BE2C (cell line): ENCODE measurements around the gene CHMP6.
"Not testable (repeated sequence)": the region's sequence is repeated elsewhere in the genome, so short reads cannot be mapped to it uniquely, and the experiment has no call there.

Source experiments
- DNase-seq: peaks from one replicate; pipeline ENCODE4 v3.0.0-alpha.2; 2020
- H3K27me3 ChIP-seq: fragments of 250-450 bp; sonication (Bioruptor Pico); 2 replicates; pipeline ENCODE4 v1.5.1; 2020; ENCODE audit warnings: mild to moderate bottlenecking
- H3K36me3 ChIP-seq: fragments of 250-450 bp; sonication (Bioruptor Pico); 2 replicates; pipeline ENCODE4 v1.5.1; 2020; ENCODE audit warnings: mild to moderate bottlenecking
- H3K4me1 ChIP-seq: fragments of 250-450 bp; sonication (Bioruptor Pico); 2 replicates; pipeline ENCODE4 v1.5.1; 2020
- H3K4me3 ChIP-seq: 2 replicates; pipeline ENCODE4 v1.5.1; 2011; ENCODE audit warnings: low read depth, low read length
- H3K9me3 ChIP-seq: fragments of 250-450 bp; sonication (Bioruptor Pico); 2 replicates; pipeline ENCODE4 v1.5.1; 2020
- TF ChIP-seq, protein P1 (sequence below): IDR thresholded peaks from 2 replicates; pipeline ENCODE4 v1.5.1; 2012; ENCODE audit warnings: mild to moderate bottlenecking, low read depth, low read length

CHMP6 gene

DNA sequence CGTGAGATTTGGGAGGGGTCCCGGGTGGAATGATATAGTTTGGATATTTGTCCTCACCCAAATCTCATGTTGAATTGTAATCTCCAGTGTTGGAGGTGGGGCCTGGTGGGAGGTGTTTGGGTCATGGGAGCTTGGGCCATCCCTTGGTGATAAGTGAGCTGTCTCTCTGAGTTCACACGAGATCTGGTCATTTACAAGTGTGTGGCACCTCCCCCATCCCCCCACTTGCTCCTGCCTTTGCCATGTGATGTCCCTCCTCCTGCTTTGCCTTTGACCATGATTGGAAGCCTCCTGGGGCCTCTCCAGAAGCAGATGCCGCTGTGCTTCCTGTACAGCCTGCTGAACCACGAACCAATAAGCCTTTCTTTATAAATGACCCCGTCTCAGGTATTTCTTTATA lies 22.0 kb downstream of the CHMP6 start:
- Histone ChIP-seq H3K36me3 (no peaks in the 10 kb centered on the region), H3K4me3 (no peak overlapping the region), H3K27me3 (peaks cover 3% of the 10 kb centered on the region), H3K4me1 (no peaks in the 10 kb centered on the region), H3K9me3 (no peaks in the 10 kb centered on the region)
- DNase-seq = no peak
- TF ChIP-seq, protein P1, sequence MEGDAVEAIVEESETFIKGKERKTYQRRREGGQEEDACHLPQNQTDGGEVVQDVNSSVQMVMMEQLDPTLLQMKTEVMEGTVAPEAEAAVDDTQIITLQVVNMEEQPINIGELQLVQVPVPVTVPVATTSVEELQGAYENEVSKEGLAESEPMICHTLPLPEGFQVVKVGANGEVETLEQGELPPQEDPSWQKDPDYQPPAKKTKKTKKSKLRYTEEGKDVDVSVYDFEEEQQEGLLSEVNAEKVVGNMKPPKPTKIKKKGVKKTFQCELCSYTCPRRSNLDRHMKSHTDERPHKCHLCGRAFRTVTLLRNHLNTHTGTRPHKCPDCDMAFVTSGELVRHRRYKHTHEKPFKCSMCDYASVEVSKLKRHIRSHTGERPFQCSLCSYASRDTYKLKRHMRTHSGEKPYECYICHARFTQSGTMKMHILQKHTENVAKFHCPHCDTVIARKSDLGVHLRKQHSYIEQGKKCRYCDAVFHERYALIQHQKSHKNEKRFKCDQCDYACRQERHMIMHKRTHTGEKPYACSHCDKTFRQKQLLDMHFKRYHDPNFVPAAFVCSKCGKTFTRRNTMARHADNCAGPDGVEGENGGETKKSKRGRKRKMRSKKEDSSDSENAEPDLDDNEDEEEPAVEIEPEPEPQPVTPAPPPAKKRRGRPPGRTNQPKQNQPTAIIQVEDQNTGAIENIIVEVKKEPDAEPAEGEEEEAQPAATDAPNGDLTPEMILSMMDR = no peak

DNA sequence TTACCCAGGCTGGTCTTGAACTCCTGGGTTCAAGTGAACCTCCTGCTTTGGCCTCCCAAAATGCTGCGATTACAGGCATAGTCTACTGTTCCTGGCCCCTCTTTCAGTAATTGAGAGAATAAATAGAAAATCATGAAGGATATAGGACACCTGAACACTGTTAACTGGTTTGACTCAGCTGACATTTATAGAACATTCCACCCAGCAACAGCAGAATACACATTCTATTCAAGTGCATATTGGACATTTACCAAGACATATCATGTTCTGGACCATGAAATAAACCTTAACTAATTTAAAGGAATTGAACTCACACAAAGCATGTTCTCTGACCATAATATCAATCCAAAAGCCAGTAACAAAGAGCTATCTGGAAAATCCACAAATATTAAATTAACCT lies 23.5 kb downstream of the CHMP6 start:
- H3K27me3 ChIP-seq = no peaks in the 10 kb centered on the region
- H3K9me3 ChIP-seq = no peaks in the 10 kb centered on the region
- H3K36me3 ChIP-seq = no peaks in the 10 kb centered on the region
- DNase-seq = no peak
- H3K4me3 ChIP-seq = no peak overlapping the region
- TF ChIP-seq, protein P1 = no peak
- no peaks in the 10 kb centered on the region for H3K4me1 ChIP-seq

DNA sequence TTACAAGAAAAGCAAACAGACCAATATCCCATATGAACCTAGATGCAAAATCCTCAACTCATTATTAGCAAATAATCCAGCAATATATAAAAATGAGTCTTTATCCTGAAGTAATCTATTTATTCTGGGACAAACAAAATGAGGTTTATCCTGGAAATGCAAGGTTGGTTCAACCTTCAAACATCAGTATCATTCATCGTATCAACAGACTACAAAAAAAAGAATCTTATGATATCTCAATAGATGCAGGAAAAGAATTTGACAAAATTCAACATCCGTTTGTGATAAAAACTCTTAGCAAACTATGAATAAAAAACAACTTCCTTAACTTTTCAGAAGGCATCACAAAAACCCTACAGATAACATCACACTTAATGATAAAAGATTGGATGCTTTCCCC lies 24.9 kb downstream of the CHMP6 start:
- Histone ChIP-seq H3K27me3 (no peaks in the 10 kb centered on the region), H3K9me3 (no peaks in the 10 kb centered on the region), H3K4me1 (no peaks in the 10 kb centered on the region), H3K36me3 (no peaks in the 10 kb centered on the region), H3K4me3 (no peak overlapping the region)
- no peak for DNase-seq
- TF ChIP-seq, protein P1 = no peak

DNA sequence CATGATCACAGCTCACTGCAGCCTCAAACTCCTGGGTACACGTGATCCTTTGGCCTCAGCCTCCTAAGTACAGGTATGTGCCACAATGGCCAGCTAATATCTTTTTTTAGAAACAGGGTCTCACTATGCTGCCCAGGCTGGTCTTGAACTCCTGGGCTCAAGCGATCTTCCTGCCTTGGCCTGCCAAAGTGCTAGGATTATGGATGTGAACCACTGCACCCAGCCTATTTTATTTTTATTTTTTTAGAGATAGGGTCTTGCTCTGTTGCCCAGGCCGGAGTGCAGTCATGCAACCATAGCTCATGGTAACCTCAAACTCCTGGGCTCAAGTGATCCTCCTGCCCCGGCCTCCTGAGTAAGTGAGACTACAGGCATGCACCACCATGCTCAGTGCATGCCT lies 25.7 kb downstream of the CHMP6 start:
- H3K4me1 ChIP-seq, H3K9me3 ChIP-seq, H3K27me3 ChIP-seq, H3K4me3 ChIP-seq, H3K36me3 ChIP-seq, DNase-seq: not testable (repeated sequence)

DNA sequence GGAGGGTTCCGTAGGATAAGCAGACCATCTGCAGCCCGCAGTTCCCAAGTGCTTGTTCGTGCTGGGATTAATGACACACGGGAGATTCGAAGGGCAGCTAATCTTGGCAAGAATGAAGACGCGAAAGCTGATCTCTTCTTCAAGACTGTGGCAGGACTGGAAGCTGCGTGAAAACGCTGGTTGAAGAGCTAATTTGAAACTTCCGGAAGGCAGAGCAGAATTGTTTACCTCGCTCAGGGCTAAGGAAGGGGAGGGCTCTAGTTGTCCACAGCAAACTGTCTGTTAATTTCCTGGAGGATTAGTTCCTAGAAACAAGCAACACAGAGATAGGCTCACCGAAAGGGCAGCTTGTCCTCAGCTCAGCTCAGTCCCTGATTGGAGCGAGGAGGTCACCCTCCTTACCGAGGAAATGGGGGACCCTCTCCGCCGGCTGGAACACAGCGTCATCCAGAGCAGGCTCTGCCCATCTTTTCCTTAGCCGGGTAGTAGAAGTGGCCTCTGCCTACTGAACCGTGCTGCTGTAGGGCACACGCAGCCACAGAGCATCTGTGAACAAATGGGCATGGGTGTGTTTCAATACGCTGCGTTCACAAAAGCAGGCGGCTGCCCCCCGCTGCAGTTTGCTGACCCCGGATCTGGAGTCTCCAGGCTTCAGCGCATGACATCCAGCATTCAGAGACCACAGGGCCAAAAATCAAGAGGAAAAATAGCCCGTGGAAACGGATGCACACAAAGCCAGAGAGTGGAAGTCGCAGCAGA lies 26.6 kb downstream of the CHMP6 start:
- no peaks in the 10 kb centered on the region for H3K9me3 ChIP-seq
- H3K36me3 ChIP-seq = no peaks in the 10 kb centered on the region
- H3K4me1 ChIP-seq = no peaks in the 10 kb centered on the region
- DNase-seq = no peak
- H3K27me3 ChIP-seq = no peaks in the 10 kb centered on the region
- H3K4me3 ChIP-seq = no peak overlapping the region
- TF ChIP-seq, protein P1 = no peak

DNA sequence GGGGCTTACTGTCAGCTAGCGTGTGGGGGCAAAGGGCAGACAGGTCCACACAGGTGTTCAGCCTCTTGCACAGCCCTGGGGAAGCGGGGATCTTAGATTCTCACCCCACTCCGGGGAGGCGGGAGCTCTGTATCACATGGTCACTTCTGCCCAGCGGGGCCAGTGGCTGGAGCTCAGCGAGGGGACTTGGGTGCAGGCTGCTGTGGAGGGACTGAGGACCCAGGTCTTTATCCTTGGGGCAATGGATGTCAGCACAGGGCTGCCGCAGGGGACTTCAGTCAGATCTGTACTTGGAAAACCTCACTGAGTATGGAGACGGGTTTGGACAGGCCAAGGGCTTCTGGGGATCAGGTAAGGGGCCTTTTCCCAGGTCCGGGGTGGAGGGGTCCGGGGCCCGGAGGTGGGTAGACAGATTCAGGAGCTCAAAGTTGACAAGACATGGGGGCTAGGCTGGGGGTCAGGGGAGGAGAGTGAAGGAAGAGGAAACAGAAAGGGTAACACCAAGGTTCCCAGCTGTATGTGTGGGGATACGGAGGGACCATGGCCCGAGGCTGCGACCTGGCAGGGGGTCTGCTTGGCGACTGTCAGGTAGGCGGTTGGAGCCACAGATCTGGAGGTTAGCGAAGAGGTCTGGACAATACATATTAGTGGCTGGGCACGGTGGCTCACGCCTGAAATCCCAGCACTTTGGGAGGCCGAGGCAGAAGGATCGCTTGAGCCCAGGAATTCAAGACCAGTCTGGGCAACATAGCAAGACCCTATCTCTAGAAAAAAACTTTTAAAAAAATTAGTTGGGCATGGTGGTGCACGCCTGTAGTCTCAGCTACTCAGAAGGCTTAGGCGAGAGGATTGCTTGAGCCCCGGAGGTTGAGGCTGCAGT lies 28.2 kb downstream of the CHMP6 start:
- no peaks in the 10 kb centered on the region for H3K36me3 ChIP-seq
- TF ChIP-seq, protein P1 = no peak
- DNase-seq = no peak
- no peaks in the 10 kb centered on the region for H3K9me3 ChIP-seq
- H3K4me1 ChIP-seq = no peaks in the 10 kb centered on the region
- no peak overlapping the region for H3K4me3 ChIP-seq
- no peaks in the 10 kb centered on the region for H3K27me3 ChIP-seq
